ENCODE data around the gene NDUFS4.

GRCh38 chr5:53607886-53608285, 47.4 kb downstream of the NDUFS4 start:
- TF ChIP-seq, protein P1, sequence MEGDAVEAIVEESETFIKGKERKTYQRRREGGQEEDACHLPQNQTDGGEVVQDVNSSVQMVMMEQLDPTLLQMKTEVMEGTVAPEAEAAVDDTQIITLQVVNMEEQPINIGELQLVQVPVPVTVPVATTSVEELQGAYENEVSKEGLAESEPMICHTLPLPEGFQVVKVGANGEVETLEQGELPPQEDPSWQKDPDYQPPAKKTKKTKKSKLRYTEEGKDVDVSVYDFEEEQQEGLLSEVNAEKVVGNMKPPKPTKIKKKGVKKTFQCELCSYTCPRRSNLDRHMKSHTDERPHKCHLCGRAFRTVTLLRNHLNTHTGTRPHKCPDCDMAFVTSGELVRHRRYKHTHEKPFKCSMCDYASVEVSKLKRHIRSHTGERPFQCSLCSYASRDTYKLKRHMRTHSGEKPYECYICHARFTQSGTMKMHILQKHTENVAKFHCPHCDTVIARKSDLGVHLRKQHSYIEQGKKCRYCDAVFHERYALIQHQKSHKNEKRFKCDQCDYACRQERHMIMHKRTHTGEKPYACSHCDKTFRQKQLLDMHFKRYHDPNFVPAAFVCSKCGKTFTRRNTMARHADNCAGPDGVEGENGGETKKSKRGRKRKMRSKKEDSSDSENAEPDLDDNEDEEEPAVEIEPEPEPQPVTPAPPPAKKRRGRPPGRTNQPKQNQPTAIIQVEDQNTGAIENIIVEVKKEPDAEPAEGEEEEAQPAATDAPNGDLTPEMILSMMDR (IDR thresholded peaks at IDR 0.05): no peak
- TF ChIP-seq ZFX (IDR thresholded peaks at IDR 0.05; ENCODE audit: borderline replicate concordance): no peak

All from 22Rv1 (cell line).